Right lobe of liver (tissue), 6 donors: ENCODE measurements around the gene STMND1. TPM values are rescaled to one million over a fixed set of nuclear protein-coding genes. Genes with fewer than 3 reads are reported as not detected.

Source experiments
- ATAC-seq, 4 donors: fragments of 200-7000 bp; cut with Tn5 transposase; one replicate each; pipeline ENCODE4 v1.9.1; 2020; ENCODE audit warnings: mild to moderate bottlenecking in 4 of 4, moderate library complexity in 4 of 4
- DNase-seq, 3 donors: peaks; one replicate each; pipeline ENCODE4 v3.0.0-alpha.2; 2020
- H3K27ac ChIP-seq, 3 donors: fragments of 200-600 bp; one replicate each; pipeline ENCODE4 v1.8.0; 2022
- H3K27me3 ChIP-seq, 2 donors: fragments of 200-600 bp; one replicate each; pipeline ENCODE4 v1.8.0; 2022
- H3K36me3 ChIP-seq, 4 donors: fragments of 200-600 bp; sonication (generic) in 1 of 4; one replicate each; pipeline versions ENCODE4 v1.5.1 to v1.8.0; 2017 to 2022; ENCODE audit warnings: control low read depth in 1 of 4
- H3K4me1 ChIP-seq, 4 donors: fragments of 200-600 bp; sonication (generic) in 1 of 4; one replicate each; pipeline versions ENCODE4 v1.5.1 to v1.8.0; 2017 to 2022; ENCODE audit warnings: control low read depth in 1 of 4
- H3K4me3 ChIP-seq, 3 donors: fragments of 200-600 bp; one replicate each; pipeline ENCODE4 v1.8.0; 2022
- H3K9me3 ChIP-seq, 4 donors: fragments of 200-600 bp; sonication (generic) in 1 of 4; one replicate each; pipeline versions ENCODE4 v1.5.1 to v1.8.0; 2017 to 2022; ENCODE audit warnings: control low read depth in 1 of 4
- POLR2A ChIP-seq: fragments of 450-650 bp; IDR thresholded peaks from one replicate; pipeline ENCODE4 v1.6.1; 2017; ENCODE audit warnings: antibody characterized with exemption, mild to moderate bottlenecking
- WGBS: methylation state at CpG from one replicate; pipeline ENCODE4 v1.1.6; 2018; ENCODE audit warnings: low coverage, low lambda C conversion rate; ENCODE audit not compliant: insufficient coverage; ENCODE audit errors: missing lambda C conversion rate; 5-methylcytosine and 5-hydroxymethylcytosine counted together
- intact Hi-C, 2 donors: fragments of 100-400 bp; cut with DNase I; formaldehyde crosslinking; loops; one replicate each; pipeline versions ENCODE4 v1.11.2 to v1.14.1; 2022
- total RNA-seq, 6 experiments: library from RNA; depleted of rRNA in 2 of 6; stranded (reverse); fragments of >200 nt in 2 of 6; fragmentation: NEBNext Ultra II Directional in 3 of 6; extraction: Animal tissue kit (Norgen Biotek cat#: 25700) in 3 of 6; gene quantifications; one replicate each; pipeline versions ENCODE4 v1.1.0 to v1.2.4, GENCODE V29; 2016 to 2023
- TF ChIP-seq, protein P1 (sequence below), 4 donors: fragments of 200-600 bp in 3 of 4; fragments of 450-650 bp in 1 of 4; IDR thresholded peaks; one replicate each; pipeline versions ENCODE4 v1.5.1 to v1.8.0; 2016 to 2022; ENCODE audit warnings: antibody characterized with exemption in 4 of 4, mild to moderate bottlenecking in 2 of 4
- donor health status: DM: no; HTN: yes; CAD: no.
- donor health status: DM: no; HTN: no; CAD: no.
- donor health status: DM: no; HTN: no; CAD: no.
- donor health status: DM: no; HTN: yes; CAD: no.
- donor health status: DM: no; HTN: yes; CAD: no.

The STMND1 gene
- total RNA-seq, 6 experiments from 2014 or later: 0.25 TPM; not detected in 5

DNA sequence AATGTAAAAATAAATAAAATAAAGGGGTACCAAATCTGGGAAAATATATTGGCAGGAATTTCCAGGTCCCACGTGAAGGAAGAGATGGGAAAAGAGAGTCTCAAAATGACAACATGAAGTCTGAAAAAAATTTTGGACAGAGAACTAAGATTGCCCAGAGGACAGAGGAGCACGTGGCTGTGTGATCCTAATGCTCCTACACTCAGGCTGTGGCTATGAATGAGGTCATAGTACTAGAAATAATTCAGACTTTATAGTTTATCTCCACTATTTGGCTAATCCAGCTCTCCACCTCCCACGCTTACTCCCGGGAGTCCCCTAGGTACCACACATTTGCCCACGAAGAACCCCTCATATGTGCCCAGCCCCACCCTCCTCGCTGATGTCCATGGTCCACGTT, 42.8 kb upstream of the STMND1 start:
- WGBS: 68% methylated on average over 7 of the region's 7 CpGs
- TF ChIP-seq, protein P1, sequence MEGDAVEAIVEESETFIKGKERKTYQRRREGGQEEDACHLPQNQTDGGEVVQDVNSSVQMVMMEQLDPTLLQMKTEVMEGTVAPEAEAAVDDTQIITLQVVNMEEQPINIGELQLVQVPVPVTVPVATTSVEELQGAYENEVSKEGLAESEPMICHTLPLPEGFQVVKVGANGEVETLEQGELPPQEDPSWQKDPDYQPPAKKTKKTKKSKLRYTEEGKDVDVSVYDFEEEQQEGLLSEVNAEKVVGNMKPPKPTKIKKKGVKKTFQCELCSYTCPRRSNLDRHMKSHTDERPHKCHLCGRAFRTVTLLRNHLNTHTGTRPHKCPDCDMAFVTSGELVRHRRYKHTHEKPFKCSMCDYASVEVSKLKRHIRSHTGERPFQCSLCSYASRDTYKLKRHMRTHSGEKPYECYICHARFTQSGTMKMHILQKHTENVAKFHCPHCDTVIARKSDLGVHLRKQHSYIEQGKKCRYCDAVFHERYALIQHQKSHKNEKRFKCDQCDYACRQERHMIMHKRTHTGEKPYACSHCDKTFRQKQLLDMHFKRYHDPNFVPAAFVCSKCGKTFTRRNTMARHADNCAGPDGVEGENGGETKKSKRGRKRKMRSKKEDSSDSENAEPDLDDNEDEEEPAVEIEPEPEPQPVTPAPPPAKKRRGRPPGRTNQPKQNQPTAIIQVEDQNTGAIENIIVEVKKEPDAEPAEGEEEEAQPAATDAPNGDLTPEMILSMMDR (IDR thresholded peaks at IDR 0.05): no peak
- TF ChIP-seq POLR2A: no peak
- Histone ChIP-seq H3K27me3 (no peaks in the 10 kb centered on the region), H3K9me3 (no peaks in the 10 kb centered on the region), H3K4me1 (no peaks in the 10 kb centered on the region), H3K36me3 (no peaks in the 10 kb centered on the region), H3K27ac (no peak overlapping the region), H3K4me3 (no peak overlapping the region)
- no peak for DNase-seq
- intact Hi-C loops: no loop called here
- no peak for ATAC-seq

DNA sequence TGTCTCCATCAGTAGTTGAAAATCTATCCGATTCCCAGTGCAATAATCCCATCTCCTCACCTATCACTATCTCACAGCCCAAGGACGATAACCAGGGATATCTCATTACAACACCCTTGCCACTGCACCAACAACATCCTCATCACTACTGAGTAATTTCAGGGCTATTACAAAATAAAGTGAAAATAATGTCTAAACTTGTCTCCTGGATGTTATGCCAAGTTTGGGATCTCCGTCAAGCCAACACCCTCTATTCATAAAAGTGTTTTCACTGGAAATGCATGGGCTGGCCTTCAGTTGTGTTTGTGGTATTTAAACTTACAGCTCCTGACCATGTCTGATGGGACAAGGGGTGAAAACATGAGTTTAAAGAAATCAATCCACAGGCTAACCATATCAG, 42.0 kb upstream of the STMND1 start:
- no peak overlapping the region for H3K4me3 ChIP-seq
- DNase-seq (no peak), ATAC-seq (no peak)
- WGBS: 84% methylated on average over 3 of the region's 3 CpGs
- H3K9me3 ChIP-seq: no peaks in the 10 kb centered on the region
- TF ChIP-seq, protein P1 (IDR thresholded peaks at IDR 0.05): no peak
- TF ChIP-seq POLR2A: no peak
- no peaks in the 10 kb centered on the region for H3K4me1 ChIP-seq
- H3K27ac ChIP-seq: no peak overlapping the region
- no peaks in the 10 kb centered on the region for H3K36me3 ChIP-seq
- H3K27me3 ChIP-seq: no peaks in the 10 kb centered on the region
- intact Hi-C loops: no loop called here

DNA sequence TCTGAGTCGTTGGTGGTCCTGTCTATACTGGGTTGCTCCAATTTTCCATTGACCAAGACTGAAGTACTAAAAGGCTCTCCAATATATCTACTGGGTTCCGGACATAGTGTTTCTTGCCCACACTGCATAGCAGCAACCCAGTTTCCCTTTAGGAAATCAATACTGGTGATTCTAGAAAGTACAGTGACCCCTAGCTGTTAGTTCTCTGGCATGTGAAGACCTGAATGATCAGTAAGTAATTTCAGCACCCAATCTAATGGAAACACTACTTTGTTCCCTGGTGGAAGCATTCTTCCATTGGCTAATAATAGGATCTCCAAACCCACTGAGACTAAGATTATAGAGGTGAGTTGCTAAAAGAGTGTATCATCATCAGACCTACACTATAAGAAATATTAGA, 40.8 kb upstream of the STMND1 start:
- Histone ChIP-seq H3K4me1 (no peaks in the 10 kb centered on the region), H3K36me3 (no peaks in the 10 kb centered on the region), H3K27ac (no peak overlapping the region), H3K4me3 (no peak overlapping the region), H3K27me3 (no peaks in the 10 kb centered on the region), H3K9me3 (no peaks in the 10 kb centered on the region)
- TF ChIP-seq, protein P1 (IDR thresholded peaks at IDR 0.05): peak; percentile 21 to 38 (median 28)
- TF ChIP-seq POLR2A: no peak
- DNase-seq (no peak), ATAC-seq (peak; percentile 63 to 91 (median 78))
- 30% methylated on average over 2 of the region's 2 CpGs for WGBS
- intact Hi-C loops: no loop called here

DNA sequence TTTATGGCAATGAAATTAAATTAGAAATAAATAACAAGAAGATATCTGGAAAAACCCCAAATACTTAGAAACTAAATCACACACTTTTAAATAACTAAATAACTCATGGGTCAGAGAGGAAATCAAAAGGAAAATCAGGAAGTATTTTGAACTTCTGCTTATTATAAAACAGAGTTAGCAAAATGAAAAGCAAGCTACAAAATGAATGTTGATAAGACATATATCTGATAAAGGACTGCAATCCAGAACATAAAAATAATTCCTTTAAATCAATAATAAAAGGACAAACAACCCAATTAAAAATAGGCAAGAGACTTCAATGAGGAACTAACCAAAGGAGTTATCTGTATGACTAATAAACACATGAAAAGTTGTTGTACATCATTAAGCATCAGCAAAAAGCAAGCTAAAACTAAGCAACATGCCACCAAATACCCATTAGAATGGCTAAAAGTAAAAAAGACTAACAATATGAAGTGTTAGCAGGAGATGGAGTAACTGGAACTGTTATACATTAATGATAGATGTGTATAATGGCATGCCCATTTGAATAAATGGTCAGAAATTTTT, 38.9 kb upstream of the STMND1 start:
- H3K9me3 ChIP-seq: no peaks in the 10 kb centered on the region
- ATAC-seq (no peak), DNase-seq (no peak)
- H3K4me3 ChIP-seq: no peak overlapping the region
- TF ChIP-seq POLR2A: no peak
- TF ChIP-seq, protein P1 (IDR thresholded peaks at IDR 0.05): no peak
- no peaks in the 10 kb centered on the region for H3K4me1 ChIP-seq
- no peak overlapping the region for H3K27ac ChIP-seq
- intact Hi-C loops: no loop called here
- H3K36me3 ChIP-seq: no peaks in the 10 kb centered on the region
- no peaks in the 10 kb centered on the region for H3K27me3 ChIP-seq

DNA sequence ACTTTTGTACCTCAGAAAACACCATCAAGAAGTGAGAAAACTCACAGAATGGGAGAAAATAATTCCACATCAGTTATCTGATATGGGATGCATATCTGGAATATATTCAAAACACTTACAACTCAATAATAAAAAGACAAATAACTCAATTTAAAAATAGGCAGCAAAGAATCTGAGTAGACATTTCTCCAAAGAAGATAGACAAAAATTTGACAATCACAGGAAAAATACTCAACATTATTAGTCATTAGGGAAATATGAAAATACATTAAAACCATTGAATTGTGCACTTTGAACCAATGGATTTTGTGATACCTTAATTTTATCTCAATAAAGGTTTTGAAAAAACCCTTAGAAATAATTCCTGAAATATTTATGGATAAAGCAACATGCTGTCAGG, 36.9 kb upstream of the STMND1 start:
- intact Hi-C loops: no loop called here
- H3K27ac ChIP-seq: no peak overlapping the region
- H3K9me3 ChIP-seq: no peaks in the 10 kb centered on the region
- ATAC-seq (no peak), DNase-seq (no peak)
- no peak for TF ChIP-seq POLR2A
- TF ChIP-seq, protein P1 (IDR thresholded peaks at IDR 0.05): no peak
- no peaks in the 10 kb centered on the region for H3K27me3 ChIP-seq
- H3K4me1 ChIP-seq: no peaks in the 10 kb centered on the region
- no peak overlapping the region for H3K4me3 ChIP-seq
- H3K36me3 ChIP-seq: no peaks in the 10 kb centered on the region
